ENCODE results near the gene PRSS53. TPM values are rescaled to one million over a fixed set of nuclear protein-coding genes. Genes with fewer than 3 reads are reported as not detected.

PRSS53 gene
- total and polyA plus RNA-seq, 10 of the 15 experiments (the other 5 are each of a cell fraction or from before 2014, with no cell fraction given), result 0.35 to 3.4 (median 0.88) TPM; not detected in 2

DNA sequence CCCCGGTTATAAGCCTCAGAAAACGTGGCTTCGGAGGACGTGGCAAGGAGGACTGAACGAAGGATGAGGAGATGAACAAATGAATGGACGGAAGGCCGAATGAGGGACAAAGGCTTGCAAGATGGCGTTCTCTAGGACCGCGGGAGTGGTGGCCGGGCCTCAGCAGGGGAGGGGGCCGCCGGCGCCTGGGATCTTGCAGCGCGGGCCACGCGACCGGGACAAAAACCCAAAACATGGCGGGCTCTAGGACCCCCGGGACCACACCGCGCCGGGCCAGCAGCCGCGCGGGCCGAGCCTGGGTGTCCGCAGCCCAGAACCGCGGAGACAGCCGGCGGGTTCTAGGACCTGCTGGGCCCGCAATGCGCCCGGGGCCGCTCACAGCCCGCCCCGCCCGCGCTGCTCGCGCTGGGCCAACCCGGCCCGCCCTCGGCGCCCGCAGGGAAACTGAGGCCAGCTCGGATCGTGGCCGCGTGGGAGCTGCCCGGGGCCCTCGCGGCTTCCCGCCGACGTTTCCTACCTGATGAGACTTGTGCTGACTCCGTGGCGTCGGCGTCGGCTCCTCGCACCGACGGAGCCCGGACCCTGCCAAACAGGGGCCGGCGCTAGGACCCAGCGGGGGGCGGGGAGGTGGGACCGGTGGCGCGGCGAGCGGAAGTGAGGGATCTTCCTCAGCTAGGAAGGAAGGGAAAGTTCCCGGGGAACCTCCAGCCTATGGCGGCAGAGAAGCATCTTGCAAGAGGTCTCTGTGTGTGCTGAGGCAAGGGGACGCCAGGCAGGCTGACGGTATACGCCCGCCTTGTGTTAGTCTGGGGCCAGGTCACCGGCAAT lies 15.4 kb downstream of the PRSS53 start (continued):
- TF ChIP-seq, protein P1, sequence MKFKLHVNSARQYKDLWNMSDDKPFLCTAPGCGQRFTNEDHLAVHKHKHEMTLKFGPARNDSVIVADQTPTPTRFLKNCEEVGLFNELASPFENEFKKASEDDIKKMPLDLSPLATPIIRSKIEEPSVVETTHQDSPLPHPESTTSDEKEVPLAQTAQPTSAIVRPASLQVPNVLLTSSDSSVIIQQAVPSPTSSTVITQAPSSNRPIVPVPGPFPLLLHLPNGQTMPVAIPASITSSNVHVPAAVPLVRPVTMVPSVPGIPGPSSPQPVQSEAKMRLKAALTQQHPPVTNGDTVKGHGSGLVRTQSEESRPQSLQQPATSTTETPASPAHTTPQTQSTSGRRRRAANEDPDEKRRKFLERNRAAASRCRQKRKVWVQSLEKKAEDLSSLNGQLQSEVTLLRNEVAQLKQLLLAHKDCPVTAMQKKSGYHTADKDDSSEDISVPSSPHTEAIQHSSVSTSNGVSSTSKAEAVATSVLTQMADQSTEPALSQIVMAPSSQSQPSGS (IDR thresholded peaks at IDR 0.05; ENCODE audit: low read length), result no peak
- TF ChIP-seq STAT3 (IDR thresholded peaks at IDR 0.05; ENCODE audit: low read depth, low read length) (no peak), IRF3 (IDR thresholded peaks at IDR 0.05) (no peak; the same call in 1 of the 2 replicates), GATAD2B (conservative IDR thresholded peaks at IDR 0.05; ENCODE audit: low read depth) (peak; percentile 96), CREB1 (IDR thresholded peaks at IDR 0.05; ENCODE audit: low read depth) (0 out of 2 replicates have a peak, but pooled peaks have one; percentile 18), YBX1 (IDR thresholded peaks at IDR 0.05) (no peak), POLR2A (IDR thresholded peaks at IDR 0.05; ENCODE audit: low read depth, low read length) (peak; percentile 67), FOXK2 (IDR thresholded peaks at IDR 0.05) (no peak)
- TF ChIP-seq, protein P2, sequence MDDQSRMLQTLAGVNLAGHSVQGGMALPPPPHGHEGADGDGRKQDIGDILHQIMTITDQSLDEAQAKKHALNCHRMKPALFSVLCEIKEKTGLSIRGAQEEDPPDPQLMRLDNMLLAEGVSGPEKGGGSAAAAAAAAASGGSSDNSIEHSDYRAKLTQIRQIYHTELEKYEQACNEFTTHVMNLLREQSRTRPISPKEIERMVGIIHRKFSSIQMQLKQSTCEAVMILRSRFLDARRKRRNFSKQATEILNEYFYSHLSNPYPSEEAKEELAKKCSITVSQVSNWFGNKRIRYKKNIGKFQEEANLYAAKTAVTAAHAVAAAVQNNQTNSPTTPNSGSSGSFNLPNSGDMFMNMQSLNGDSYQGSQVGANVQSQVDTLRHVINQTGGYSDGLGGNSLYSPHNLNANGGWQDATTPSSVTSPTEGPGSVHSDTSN (IDR thresholded peaks at IDR 0.05; ENCODE audit: insufficient replicate concordance, low read depth, low read length), result peak; percentile 31

Data from GM12878 (cell line).